Neutrophil (primary cell): ENCODE results near the gene SERP2.

Experiments used
- H3K27ac ChIP-seq: fragments of 200-600 bp; sonication (generic); 2 replicates; pipeline ENCODE4 v1.5.1; 2016; ENCODE audit warnings: mild to moderate bottlenecking, moderate library complexity
- H3K27me3 ChIP-seq: fragments of 200-600 bp; sonication (generic); 2 replicates; pipeline ENCODE4 v1.6.0; 2016; ENCODE audit warnings: mild to moderate bottlenecking
- H3K36me3 ChIP-seq: fragments of 200-600 bp; sonication (generic); 2 replicates; pipeline ENCODE4 v1.5.1; 2017
- H3K4me1 ChIP-seq, 2 experiments: fragments of 200-600 bp in 1 of 2; sonication (generic) in 1 of 2; 1 replicate in 1 of 2; 2 replicates in 1 of 2; pipeline versions ENCODE4 v1.5.1 to v1.6.1; 2013 to 2016; ENCODE audit warnings: low read depth in 1 of 2, low read length in 1 of 2, mild to moderate bottlenecking in 1 of 2, moderate library complexity in 1 of 2; ENCODE audit not compliant: control insufficient read depth in 1 of 2, insufficient read depth in 1 of 2
- H3K4me3 ChIP-seq, 2 experiments: fragments of 200-600 bp in 1 of 2; sonication (generic) in 1 of 2; 1 replicate in 1 of 2; 2 replicates in 1 of 2; pipeline ENCODE4 v1.5.1; 2013 to 2016; ENCODE audit warnings: low read depth in 1 of 2, low read length in 1 of 2, mild to moderate bottlenecking in 1 of 2, moderate library complexity in 1 of 2
- H3K9me3 ChIP-seq: fragments of 200-600 bp; sonication (generic); 2 replicates; pipeline ENCODE4 v1.5.1; 2016
- CTCF ChIP-seq: fragments of 200-600 bp; sonication (generic); IDR thresholded peaks from 2 replicates; pipeline ENCODE4 v1.5.1; 2016; ENCODE audit warnings: antibody characterized with exemption

The SERP2 gene

GRCh38 chr13:44340508-44340907, 33.1 kb upstream of the SERP2 start:
- no peaks in the 10 kb centered on the region for H3K4me1 ChIP-seq
- no peaks in the 10 kb centered on the region for H3K27me3 ChIP-seq
- H3K4me3 ChIP-seq = no peak overlapping the region
- H3K9me3 ChIP-seq = no peaks in the 10 kb centered on the region
- no peaks in the 10 kb centered on the region for H3K36me3 ChIP-seq
- H3K27ac ChIP-seq = no peak overlapping the region
- TF ChIP-seq CTCF = no peak

GRCh38 chr13:44342741-44343140, 30.9 kb upstream of the SERP2 start:
- Histone ChIP-seq H3K4me3 (no peak overlapping the region), H3K36me3 (no peaks in the 10 kb centered on the region), H3K27ac (no peak overlapping the region), H3K9me3 (no peaks in the 10 kb centered on the region), H3K27me3 (no peaks in the 10 kb centered on the region), H3K4me1 (no peaks in the 10 kb centered on the region)
- TF ChIP-seq CTCF = no peak

- no peaks in the 10 kb centered on the region for H3K9me3 ChIP-seq
- no peak overlapping the region for H3K27ac ChIP-seq
- no peaks in the 10 kb centered on the region for H3K36me3 ChIP-seq
- H3K4me1 ChIP-seq = no peaks in the 10 kb centered on the region
- no peak for TF ChIP-seq CTCF
- H3K4me3 ChIP-seq = no peak overlapping the region
- H3K27me3 ChIP-seq = no peaks in the 10 kb centered on the region
Measured at GRCh38 chr13:44346534-44346933, 27.1 kb upstream of the SERP2 start.

GRCh38 chr13:44347301-44347700, 26.3 kb upstream of the SERP2 start:
- Histone ChIP-seq H3K36me3 (no peaks in the 10 kb centered on the region), H3K9me3 (no peaks in the 10 kb centered on the region), H3K27me3 (no peaks in the 10 kb centered on the region), H3K27ac (no peak overlapping the region), H3K4me3 (no peak overlapping the region), H3K4me1 (no peaks in the 10 kb centered on the region)
- no peak for TF ChIP-seq CTCF

- H3K9me3 ChIP-seq = no peaks in the 10 kb centered on the region
- H3K4me1 ChIP-seq = no peaks in the 10 kb centered on the region
- H3K27ac ChIP-seq = no peak overlapping the region
- TF ChIP-seq CTCF = no peak
- H3K4me3 ChIP-seq = no peak overlapping the region
- no peaks in the 10 kb centered on the region for H3K36me3 ChIP-seq
- H3K27me3 ChIP-seq = no peaks in the 10 kb centered on the region
Measured at GRCh38 chr13:44347949-44348348, 25.7 kb upstream of the SERP2 start.
